ENCODE measurements around the gene SHROOM2.
"Not testable (repeated sequence)": the region's sequence is repeated elsewhere in the genome, so short reads cannot be mapped to it uniquely, and the experiment has no call there.

Gene SHROOM2

DNA sequence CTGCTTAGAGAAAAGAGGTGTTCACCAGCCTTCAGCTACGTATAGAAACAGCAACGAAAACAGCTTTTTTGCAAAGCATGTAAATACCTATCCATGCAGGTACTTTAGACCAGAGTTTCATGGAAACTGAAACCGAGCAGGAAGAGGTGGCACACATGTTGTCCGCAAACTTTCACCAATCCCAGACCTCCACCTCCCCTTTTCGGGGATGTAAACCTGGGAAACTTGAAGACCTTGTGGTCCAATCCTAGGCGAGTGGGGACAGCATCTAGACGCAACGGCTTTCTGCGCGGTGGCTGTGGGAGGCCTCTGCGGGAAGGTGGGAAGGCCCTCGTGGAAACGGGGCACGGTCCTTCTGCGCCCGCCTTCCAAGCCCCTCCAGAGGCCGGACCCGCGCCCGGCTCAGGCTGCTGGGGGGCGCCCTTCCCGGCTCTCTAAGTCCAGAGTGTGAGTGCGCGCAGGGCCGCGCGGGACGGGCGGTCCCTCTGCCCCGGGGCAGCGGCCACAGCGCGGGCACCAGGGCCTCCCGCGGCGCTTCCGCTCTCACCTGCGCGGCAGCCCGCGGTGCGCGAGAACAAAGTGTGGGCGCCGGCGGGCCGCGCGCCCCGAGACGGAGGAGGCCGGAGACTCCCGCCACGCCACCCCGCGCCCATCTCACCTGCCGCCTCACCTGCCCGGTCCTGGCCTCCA lies 830 bp upstream of the SHROOM2 start:
- no peak for DNase-seq (ENCODE audit: low spot score)

DNA sequence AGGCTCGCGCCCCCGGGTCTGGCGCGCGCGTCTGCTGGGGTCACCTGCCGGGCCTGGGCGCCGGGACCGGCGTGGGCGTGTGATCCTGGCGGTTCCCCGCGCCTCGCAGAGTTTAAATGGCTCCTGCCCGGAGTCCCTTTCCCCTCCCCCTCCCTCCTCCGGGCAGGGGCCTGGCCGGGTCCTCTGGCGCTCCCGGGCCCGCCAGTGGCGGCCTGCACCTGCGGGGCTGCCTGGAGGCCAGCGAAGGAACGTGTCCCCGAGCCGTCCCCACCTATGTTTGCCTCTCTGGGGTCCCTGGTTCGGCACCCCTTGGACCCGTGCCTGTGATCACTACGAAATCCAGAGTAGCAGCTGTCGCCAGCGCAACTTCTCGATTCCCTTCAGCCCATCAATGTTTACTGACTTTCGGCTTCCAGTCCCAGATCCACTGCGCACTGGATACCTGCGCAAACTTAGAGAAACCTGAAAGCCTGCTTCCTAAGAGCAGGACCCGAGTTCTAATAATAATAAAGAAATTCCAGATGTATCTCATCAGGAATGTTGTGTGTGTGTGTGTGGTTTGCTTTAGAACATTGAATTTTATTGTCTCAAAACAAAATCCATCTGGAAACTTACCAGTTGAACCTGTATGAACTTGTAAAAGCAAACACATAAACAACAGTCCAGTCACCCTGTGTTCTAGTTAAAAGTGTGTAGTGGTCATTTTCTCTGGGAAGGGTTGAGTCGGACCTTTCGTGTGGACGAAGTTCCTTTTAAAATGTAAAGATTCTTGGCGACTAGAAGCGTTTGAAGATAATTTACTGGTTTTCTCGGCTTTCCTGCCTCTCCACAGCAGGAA lies 788 bp downstream of the SHROOM2 start:
- no peak for DNase-seq (ENCODE audit: low spot score)

- peak; percentile 21 for DNase-seq (ENCODE audit: low spot score)
These were observed 2.7 kb downstream of the SHROOM2 start for GRCh38 chrX:9788911-9789310.

- no peak for DNase-seq (ENCODE audit: low spot score)
These were observed 3.3 kb downstream of the SHROOM2 start for GRCh38 chrX:9789555-9789954.

GRCh38 chrX:9790866-9791265 lies 4.6 kb downstream of the SHROOM2 start:
- DNase-seq (ENCODE audit: low spot score), result no peak

DNA sequence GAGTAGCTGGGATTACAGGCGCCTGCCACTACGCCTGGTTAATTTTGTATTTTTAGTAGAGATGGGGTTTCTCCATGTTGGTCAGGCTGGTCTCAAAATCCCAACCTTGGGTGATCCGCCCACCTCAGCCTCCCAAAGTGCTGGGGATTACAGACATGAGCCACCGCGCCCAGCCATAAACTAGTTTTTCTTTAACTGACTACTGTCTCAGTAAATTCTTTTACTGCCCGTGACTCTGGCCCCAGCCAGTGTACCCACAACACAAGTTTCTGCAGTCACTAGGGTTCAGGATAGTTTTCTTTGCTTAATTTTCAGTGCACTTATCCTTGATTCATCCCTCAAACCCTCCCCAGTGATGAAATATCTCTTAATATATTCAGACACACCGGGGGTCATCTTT lies 8.3 kb downstream of the SHROOM2 start:
- no peak for DNase-seq (ENCODE audit: low spot score)

DNA sequence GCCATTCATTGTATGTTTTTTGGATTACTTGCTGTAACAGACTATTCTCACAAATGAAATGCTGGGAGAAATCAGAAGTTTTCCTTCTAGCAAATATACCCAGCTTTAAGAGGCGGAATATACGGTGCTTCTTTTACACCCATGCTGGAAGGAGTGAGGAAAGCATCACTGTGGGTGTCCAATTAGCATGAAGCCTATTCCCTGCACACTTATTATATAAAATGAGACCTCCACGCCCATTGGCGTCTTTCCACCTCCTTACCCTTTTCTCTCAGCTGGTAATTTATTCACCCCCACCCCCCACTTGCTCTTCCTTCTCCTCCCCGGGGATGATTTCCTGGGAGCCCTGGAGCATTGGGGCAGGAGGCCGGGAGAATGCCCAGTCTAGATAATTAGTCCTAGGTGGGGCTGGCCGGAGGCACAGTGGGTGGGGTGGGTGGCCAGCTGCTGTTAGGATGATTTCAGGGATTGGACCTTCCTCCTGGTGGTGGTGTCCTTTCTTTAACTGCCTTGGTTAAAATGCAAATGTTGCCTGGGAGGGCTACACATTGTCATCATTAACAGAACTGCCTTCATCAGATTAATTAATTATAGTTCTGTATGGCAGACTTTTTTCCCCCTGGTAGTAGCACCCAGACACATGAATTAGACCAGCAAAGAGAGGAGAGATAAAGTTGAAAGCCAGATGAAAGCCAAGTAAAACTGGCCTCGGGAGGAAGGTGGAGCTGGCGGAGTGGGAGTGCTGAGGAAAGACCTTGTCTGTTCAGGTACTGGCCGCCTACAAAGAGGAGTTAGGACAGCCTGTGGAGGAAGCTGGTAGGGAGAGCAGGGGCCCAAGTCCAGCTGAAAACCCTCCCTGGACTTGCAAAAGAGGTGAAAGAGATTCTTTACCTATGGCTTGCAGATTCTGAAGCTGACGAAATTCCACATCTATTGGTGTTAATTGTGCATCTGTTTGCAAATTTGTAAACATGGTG lies 11.4 kb downstream of the SHROOM2 start:
- no peak for DNase-seq (ENCODE audit: low spot score)

DNA sequence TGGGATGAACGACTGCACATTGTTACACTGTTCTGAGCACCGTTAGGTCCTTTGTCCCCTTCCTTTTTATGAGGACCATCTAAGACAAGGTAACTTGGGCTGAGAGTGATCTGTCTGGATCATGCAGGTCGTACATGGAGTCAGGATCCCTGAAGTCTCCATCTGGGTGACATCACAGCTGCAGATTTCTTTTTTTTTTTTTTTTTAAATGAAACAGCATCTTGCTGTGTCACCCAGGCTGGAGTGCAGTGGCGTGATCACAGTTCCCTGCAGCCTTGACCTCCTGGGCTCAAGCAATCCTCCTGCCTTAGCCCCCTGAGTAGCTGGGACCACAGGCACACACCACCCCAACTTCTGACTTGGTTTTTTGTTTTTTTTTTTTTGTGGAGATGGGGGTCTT lies 16.5 kb downstream of the SHROOM2 start:
- no peak for DNase-seq (ENCODE audit: low spot score)

- DNase-seq (ENCODE audit: low spot score), result no peak
These were observed 18.2 kb downstream of the SHROOM2 start for GRCh38 chrX:9804444-9804843.

DNA sequence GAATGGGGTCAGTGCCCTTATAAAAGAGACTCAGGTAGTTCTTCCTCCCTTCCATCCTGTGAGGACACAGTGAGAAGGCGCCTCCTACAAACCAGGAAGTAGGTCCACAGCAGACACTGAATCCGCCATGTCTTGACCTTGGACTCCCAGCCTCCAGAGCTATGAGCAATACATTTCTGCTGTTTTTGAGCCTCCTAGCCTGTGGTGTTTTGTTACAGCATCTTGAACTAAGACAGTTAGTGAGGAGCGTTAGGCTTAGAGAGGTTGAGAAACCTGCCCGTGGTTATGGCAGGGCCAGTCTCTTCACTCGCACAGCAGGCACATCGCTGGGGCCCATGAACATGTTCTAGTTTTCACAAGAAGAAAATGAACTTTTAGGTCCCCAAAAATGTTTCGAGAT lies 19.7 kb downstream of the SHROOM2 start:
- no peak for DNase-seq (ENCODE audit: low spot score)

- DNase-seq (ENCODE audit: low spot score), result no peak
These were observed 21.3 kb downstream of the SHROOM2 start for GRCh38 chrX:9807355-9808182.

DNA sequence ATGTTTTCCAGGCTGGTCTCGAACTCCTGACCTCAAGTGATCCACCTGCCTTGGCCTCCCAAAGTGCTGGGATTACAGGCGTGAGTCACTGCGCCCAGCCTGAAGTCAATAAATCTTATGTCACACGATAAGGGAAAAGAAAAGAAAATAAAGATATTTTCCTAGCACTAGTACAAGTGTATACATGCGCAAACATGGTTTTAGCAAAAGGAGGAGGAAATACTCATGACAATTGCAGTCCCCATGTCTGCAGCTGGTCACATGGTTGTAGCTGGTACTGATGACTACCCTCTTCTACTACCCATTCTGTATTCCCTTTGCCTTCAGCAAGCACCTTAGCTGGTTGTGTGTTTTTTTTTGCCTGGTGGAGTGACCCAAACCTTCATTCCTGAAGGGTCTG lies 23.6 kb downstream of the SHROOM2 start:
- DNase-seq (ENCODE audit: low spot score), result not testable (repeated sequence)

GRCh38 chrX:9811086-9811485 lies 24.9 kb downstream of the SHROOM2 start:
- not testable (repeated sequence) for DNase-seq (ENCODE audit: low spot score)

GRCh38 chrX:9816084-9816700 lies 30.0 kb downstream of the SHROOM2 start:
- peak; percentile 48 for DNase-seq (ENCODE audit: low spot score)

DNA sequence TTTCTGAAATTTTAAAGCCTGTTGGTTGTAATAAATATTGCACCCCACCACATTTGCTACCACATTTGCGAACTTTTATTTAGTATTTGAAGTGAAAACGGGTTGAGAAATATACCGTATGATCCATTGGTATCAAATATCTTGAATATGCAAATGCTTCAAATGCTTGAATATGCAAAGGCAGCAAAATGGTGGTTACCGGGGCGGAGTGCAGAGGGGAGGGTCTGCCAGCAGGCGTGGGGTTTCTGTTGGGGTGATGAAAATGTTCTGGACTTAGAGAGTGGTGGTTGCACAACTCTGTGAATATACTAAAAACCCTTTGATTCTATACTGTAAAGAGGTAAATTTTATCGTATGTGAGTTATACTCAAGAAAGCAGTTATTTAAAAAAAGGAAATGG lies 35.3 kb downstream of the SHROOM2 start:
- DNase-seq (ENCODE audit: low spot score), result no peak

DNA sequence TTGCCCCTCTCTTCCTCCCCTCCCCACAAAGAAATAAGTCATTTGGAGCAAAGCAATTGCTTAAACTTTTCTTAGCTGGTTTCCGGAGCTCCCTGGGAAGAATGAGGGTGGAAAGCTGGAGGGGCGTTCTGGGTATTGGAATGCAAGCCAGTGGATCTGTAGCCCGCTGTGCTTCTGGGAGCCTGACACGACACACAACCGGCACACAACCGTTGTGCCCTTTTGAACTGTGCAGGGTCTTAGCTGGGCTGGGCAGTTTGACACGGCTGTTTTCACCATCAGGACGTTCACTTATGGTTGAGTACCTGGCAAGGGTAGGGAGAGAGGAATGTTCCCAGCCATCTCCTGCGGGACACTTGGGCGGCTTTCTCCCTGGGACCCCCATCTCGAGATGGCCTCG lies 38.3 kb downstream of the SHROOM2 start:
- no peak for DNase-seq (ENCODE audit: low spot score)

GRCh38 chrX:9825129-9825790 lies 39.0 kb downstream of the SHROOM2 start:
- no peak for DNase-seq (ENCODE audit: low spot score)

- DNase-seq (ENCODE audit: low spot score), result no peak
These were observed 39.7 kb downstream of the SHROOM2 start for GRCh38 chrX:9825966-9826365.

- DNase-seq (ENCODE audit: low spot score), result no peak
These were observed 43.4 kb downstream of the SHROOM2 start for GRCh38 chrX:9829308-9830267.

Data from COLO829 (cell line).